Fibroblast of skin of back (primary cell): ENCODE measurements around the gene SCD.

Experiments
- DNase-seq: peaks from one replicate; pipeline ENCODE4 v3.0.0-alpha.2; 2013

Gene SCD

GRCh38 chr10:100340948-100341847 is 5.8 kb upstream of the SCD start:
- DNase-seq: no peak

- DNase-seq: peak; percentile 57
Measured at GRCh38 chr10:100341953-100342626, 4.9 kb upstream of the SCD start.

GRCh38 chr10:100342627-100342972 is 4.4 kb upstream of the SCD start:
- DNase-seq: no peak

- DNase-seq: no peak
Measured at GRCh38 chr10:100344241-100344788, 2.7 kb upstream of the SCD start.

GRCh38 chr10:100345570-100346330 is 1.3 kb upstream of the SCD start:
- peak; percentile 22 for DNase-seq

- DNase-seq: peak; percentile 67
Measured at GRCh38 chr10:100346351-100346764, 675 bp upstream of the SCD start.

- DNase-seq: no peak
Measured at GRCh38 chr10:100347568-100348195, 649 bp downstream of the SCD start.

GRCh38 chr10:100348389-100348927 is 1.4 kb downstream of the SCD start:
- DNase-seq: no peak

- no peak for DNase-seq
Measured at GRCh38 chr10:100349087-100349486, 2.1 kb downstream of the SCD start.

GRCh38 chr10:100349672-100350071 is 2.6 kb downstream of the SCD start:
- no peak for DNase-seq

GRCh38 chr10:100350914-100351485 is 4.0 kb downstream of the SCD start:
- no peak for DNase-seq

- no peak for DNase-seq
Measured at GRCh38 chr10:100353770-100354485, 6.9 kb downstream of the SCD start.

- no peak for DNase-seq
Measured at GRCh38 chr10:100355086-100355485, 8.1 kb downstream of the SCD start.

- DNase-seq: no peak
Measured at GRCh38 chr10:100356067-100357017, 9.3 kb downstream of the SCD start.

- no peak for DNase-seq
Measured at GRCh38 chr10:100357059-100357858, 10.2 kb downstream of the SCD start.

- DNase-seq: no peak
Measured at GRCh38 chr10:100359030-100359432, 12.0 kb downstream of the SCD start.

GRCh38 chr10:100359529-100360150 is 12.6 kb downstream of the SCD start:
- DNase-seq: no peak

GRCh38 chr10:100360234-100360633 is 13.2 kb downstream of the SCD start:
- no peak for DNase-seq
